GM20000 (cell line): ENCODE data around the gene TPP2.

Experiments
- DNase-seq: peaks from one replicate; pipeline ENCODE4 v3.0.0; 2012; ENCODE audit warnings: low spot score
- TF ChIP-seq, protein P1 (sequence below): IDR thresholded peaks from 2 replicates; pipeline ENCODE4 v1.5.1; 2012; ENCODE audit warnings: mild to moderate bottlenecking, control low read depth; ENCODE audit errors: extremely low read depth, missing control alignments

TPP2 gene

DNA sequence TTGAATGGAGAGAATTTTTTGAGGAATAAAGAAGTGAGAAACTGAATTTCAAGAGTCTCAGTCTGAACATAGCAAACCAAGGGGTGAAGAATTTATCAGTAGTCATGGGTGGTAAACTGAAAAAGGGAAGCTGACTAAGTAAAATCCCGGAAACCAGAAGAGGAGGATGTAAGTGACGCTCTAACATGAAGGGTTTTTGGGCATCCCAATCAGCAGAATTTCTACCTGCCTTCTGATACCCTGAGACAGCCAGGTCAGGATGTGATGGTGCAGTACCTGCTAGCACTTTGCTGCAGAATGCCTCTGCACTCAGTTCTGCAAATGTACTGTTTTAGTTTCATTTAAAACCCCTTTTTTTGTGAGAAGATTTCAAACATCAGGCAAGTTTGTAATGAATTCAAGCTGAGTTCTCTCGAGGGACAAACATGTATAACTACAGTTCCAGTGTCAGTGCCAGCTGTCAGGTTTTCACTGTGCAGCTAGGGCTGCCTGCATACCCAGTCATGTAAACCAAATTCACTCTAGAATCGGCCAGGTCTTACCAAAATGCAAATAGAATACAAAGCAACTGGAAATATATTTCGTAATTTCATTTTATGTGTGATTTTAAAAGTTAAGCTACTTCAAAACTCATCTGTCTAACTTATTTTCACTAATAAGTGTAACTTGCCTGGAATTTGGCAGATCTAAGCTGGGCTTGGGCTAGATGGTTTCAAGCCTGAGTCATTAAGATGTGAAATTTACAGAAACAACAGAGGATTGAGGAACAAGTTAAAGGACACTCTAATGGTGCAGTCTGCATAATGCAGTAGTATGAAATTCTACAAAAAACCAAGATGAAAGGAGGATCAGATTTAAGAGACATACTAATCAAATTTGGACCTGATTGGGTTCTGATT is 84.3 kb downstream of the TPP2 start:
- DNase-seq: no peak
- TF ChIP-seq, protein P1, sequence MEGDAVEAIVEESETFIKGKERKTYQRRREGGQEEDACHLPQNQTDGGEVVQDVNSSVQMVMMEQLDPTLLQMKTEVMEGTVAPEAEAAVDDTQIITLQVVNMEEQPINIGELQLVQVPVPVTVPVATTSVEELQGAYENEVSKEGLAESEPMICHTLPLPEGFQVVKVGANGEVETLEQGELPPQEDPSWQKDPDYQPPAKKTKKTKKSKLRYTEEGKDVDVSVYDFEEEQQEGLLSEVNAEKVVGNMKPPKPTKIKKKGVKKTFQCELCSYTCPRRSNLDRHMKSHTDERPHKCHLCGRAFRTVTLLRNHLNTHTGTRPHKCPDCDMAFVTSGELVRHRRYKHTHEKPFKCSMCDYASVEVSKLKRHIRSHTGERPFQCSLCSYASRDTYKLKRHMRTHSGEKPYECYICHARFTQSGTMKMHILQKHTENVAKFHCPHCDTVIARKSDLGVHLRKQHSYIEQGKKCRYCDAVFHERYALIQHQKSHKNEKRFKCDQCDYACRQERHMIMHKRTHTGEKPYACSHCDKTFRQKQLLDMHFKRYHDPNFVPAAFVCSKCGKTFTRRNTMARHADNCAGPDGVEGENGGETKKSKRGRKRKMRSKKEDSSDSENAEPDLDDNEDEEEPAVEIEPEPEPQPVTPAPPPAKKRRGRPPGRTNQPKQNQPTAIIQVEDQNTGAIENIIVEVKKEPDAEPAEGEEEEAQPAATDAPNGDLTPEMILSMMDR: no peak

DNA sequence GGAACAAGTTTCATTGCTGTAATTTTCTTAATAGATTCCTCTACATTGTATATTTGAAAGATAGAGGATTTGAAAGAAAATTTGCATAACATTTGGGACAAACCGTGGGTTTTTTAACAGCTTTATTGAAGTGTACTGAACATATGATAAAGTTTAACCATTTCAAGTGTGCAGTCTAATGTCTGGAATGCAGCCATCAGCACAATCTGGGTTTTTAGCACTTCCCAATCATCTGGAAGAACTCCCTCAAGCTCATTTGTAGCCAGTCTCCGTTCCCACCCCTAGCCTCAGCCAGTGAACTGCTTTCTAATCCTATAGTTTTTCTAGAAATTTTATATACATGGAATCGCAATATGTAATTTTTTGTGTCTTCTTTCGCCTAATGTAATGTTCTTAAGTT is 85.4 kb downstream of the TPP2 start:
- no peak for DNase-seq
- TF ChIP-seq, protein P1: no peak

DNA sequence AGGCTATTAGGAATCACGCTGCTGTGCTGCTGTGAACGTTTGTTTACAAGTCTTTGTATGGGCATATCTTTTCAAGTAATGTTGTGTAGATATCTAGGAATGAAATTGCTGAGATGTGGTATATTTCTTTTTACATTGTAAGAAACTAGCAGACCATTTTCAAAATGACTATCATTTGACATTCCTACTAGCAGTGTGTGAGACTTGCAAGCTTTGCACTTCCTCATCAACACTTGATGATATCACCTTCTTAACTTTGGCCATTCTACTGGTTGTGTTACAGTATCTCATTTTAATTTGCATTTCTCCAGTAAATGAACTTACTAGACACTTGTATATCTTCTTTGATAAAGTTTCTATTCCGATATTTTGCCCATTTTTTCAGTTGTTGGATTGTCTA is 85.9 kb downstream of the TPP2 start:
- DNase-seq: no peak
- TF ChIP-seq, protein P1: no peak

DNA sequence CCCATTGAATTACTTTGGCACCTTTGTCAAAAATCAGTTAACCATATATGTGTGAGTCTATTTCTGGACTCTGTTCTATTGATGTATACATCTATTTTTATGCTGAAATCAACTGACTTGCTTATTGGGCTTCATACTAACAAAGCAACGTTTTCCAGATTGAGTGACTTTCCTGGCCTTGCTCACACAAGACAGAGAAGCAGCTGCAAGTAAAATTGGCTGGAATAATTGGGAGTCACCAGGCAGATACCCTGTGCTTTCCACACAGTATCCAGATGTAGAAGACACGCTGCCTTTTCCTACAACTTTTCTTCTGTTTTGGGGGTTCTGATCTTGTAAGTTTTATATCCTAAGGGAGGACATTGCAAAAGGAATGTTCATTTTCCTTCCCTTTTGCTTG is 86.9 kb downstream of the TPP2 start:
- TF ChIP-seq, protein P1: no peak
- DNase-seq: no peak

DNA sequence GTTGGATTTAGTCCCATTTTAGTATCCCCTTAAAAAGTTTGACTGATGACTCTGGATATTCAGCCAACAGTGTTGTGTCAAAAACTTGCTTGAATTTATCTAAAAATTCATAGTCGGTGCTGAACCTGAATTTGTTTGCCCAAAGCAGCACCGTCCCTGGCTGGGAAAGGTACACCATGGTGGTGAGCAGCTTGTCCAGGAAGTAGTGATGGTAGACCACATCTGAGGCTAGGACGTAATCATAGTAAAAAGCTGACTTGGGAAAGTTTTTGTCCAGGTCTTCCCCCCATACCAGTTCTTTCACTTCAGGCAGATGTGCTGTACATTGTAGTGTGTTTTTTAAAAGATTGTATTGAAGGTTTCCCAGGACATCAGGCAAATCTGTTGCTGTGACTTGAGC is 89.2 kb downstream of the TPP2 start:
- no peak for DNase-seq
- TF ChIP-seq, protein P1: no peak

DNA sequence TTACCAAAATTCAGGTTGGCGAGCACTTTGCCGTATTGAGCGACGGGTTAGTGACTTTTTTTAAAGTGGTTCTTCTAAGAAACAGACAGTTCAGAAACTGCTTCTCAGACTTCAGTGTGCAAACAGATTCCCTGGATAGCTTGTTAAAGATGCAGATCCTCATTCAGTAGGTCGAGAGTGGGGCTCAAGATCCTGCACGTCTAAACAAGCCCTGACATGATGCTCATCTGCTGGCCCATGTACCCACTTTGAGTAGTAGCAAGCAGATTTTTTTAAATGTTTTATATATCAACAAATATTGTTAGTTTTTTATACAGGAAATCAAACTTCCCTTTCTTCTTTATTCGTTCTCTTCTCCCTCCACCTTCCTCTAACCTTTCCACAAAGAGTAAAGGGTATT is 90.7 kb downstream of the TPP2 start:
- TF ChIP-seq, protein P1: no peak
- no peak for DNase-seq

DNA sequence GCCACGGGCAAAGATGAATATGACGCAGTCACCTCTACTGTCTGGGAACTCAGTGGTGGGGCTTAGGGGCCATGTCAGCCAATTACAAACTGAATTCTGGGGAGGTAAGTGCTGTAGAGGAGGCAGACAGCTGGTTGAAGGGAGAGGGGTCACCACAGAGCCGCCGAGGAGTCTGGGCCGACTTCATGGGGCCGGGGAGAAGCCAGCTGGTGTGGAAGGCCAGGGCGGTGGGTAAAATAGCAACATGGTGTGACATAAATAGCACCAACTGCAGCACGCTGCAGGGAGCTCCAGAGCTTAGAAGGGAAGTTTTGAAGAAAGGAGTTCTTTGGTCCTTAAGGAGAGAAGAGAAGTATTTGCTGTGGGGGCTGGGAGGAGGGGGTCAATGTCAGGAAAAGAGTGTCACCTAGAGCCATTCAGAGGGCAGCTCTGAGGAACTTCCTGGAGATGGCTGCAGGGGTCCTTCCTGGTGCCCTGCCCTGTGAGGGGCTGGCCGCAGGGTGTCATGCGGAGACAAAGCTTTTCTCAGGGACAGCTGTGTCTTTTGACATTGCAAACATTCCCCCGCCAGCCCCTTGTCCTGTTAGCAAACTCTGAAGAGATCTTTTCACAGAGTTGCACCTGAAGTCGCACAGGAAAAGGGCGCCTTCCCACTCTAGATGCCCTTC is 91.7 kb downstream of the TPP2 start:
- DNase-seq: no peak
- TF ChIP-seq, protein P1: no peak
